OCI-LY1 (cell line): Measurements from ENCODE around the gene ELAVL1.

Source experiments
- EZH2 ChIP-seq: fragments of 200-600 bp; sonication (generic), shearing (Covaris generic); IDR thresholded peaks from 2 replicates; pipeline ENCODE4 v1.8.0; 2017; ENCODE audit warnings: borderline replicate concordance, mixed run types, mild to moderate bottlenecking, antibody characterized with exemption, low read length, moderate library complexity, mixed read lengths
- TF ChIP-seq, protein P1 (sequence below): fragments of 200-600 bp; sonication (generic), shearing (Covaris generic); IDR thresholded peaks from 2 replicates; pipeline ENCODE4 v1.5.1; 2017; ENCODE audit warnings: mild to moderate bottlenecking, antibody characterized with exemption, low read length, moderate library complexity, mixed read lengths

DNA sequence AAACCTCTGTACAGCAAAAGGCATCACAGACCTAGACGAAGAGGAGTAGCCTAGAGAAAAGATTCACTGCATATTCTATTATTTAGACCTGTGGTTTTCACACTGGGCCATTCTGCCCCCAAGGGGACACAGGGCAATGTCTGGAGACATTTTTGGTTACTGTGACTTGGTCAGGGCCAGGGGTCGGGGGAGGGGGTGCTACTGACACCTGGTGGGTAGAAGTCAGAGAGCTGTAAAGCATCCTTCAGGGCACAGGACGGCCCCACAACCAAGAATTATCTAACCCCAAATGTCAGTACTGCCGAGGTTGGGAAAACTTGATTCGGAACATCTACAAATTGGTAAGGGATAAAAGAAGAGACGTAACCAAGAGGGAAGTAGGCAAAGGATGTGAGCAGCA is 11.3 kb downstream of the ELAVL1 start:
- TF ChIP-seq, protein P1, sequence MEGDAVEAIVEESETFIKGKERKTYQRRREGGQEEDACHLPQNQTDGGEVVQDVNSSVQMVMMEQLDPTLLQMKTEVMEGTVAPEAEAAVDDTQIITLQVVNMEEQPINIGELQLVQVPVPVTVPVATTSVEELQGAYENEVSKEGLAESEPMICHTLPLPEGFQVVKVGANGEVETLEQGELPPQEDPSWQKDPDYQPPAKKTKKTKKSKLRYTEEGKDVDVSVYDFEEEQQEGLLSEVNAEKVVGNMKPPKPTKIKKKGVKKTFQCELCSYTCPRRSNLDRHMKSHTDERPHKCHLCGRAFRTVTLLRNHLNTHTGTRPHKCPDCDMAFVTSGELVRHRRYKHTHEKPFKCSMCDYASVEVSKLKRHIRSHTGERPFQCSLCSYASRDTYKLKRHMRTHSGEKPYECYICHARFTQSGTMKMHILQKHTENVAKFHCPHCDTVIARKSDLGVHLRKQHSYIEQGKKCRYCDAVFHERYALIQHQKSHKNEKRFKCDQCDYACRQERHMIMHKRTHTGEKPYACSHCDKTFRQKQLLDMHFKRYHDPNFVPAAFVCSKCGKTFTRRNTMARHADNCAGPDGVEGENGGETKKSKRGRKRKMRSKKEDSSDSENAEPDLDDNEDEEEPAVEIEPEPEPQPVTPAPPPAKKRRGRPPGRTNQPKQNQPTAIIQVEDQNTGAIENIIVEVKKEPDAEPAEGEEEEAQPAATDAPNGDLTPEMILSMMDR = peak; percentile 38; the same call in 1 of the 2 replicates
- TF ChIP-seq EZH2 = no peak
